Body of pancreas (tissue), 4 donors: ENCODE results near the gene FBXO28. TPM values are rescaled to one million over a fixed set of nuclear protein-coding genes. Genes with fewer than 3 reads are reported as not detected.

Source experiments
- ATAC-seq: fragments of 150-250 bp; one replicate; pipeline ENCODE4 v1.9.1; 2016
- DNase-seq, 4 donors: peaks; one replicate each; pipeline ENCODE4 v3.0.0-alpha.2; 2019
- H3K27ac ChIP-seq, 4 donors: fragments of 200-600 bp; sonication (generic); 1 replicate in 3 of 4; 2 replicates in 1 of 4; pipeline versions ENCODE4 v1.5.1 to v1.6.1; 2016 to 2019; ENCODE audit warnings: mild to moderate bottlenecking in 1 of 4, mixed read lengths in 1 of 4, moderate library complexity in 1 of 4
- H3K27me3 ChIP-seq, 2 donors: fragments of 200-600 bp; sonication (generic); one replicate each; pipeline ENCODE4 v1.6.0; 2016; ENCODE audit warnings: mild to moderate bottlenecking in 1 of 2
- H3K36me3 ChIP-seq, 2 donors: fragments of 200-600 bp; sonication (generic); replicated peaks in 1 of 2; 2 replicates each; pipeline ENCODE4 v1.5.1; 2016; ENCODE audit warnings: low read depth in 2 of 2; ENCODE audit not compliant: insufficient read depth in 1 of 2
- H3K4me1 ChIP-seq: fragments of 200-600 bp; sonication (generic); one replicate; pipeline ENCODE4 v1.6.0; 2016
- H3K4me3 ChIP-seq, 2 donors: fragments of 200-600 bp; sonication (generic); 1 replicate in 1 of 2; 2 replicates in 1 of 2; pipeline ENCODE4 v1.5.1; 2016 to 2019
- H3K9me3 ChIP-seq, 3 donors: fragments of 200-600 bp; sonication (generic); 1 replicate in 2 of 3; 2 replicates in 1 of 3; pipeline ENCODE4 v1.5.1; 2016
- POLR2A ChIP-seq, 3 donors: fragments of 450-650 bp; IDR thresholded peaks; one replicate each; pipeline ENCODE4 v1.6.1; 2016; ENCODE audit warnings: antibody characterized with exemption in 3 of 3, mild to moderate bottlenecking in 2 of 3
- WGBS, 2 donors: methylation state at CpG; one replicate each; pipeline ENCODE4 v1.1.5; 2017; 5-methylcytosine and 5-hydroxymethylcytosine counted together
- intact Hi-C: fragments of 100-400 bp; cut with DNase I; formaldehyde crosslinking; loops from one replicate; pipeline ENCODE4 v1.15.1; 2023
- total RNA-seq, 2 donors: library from RNA; depleted of rRNA; stranded (reverse); fragments of >200 nt; gene quantifications; one replicate each; pipeline ENCODE4 v1.1.0, GENCODE V29; 2016
- TF ChIP-seq, protein P1 (sequence below), 7 experiments: fragments of 450-650 bp in 4 of 7; fragments of 200-600 bp in 3 of 7; sonication (generic) in 3 of 7; IDR thresholded peaks; one replicate each; pipeline ENCODE4 v1.5.1; 2016 to 2019; ENCODE audit warnings: antibody characterized with exemption in 7 of 7

FBXO28 gene
- total RNA-seq, 2 donors from 2014 or later = 3.0 to 13.7 TPM

GRCh38 chr1:224183591-224184312 lies 69.8 kb downstream of the FBXO28 start:
- Histone ChIP-seq H3K27ac (peak overlapping the region; percentile 66 to 95 (median 86)), H3K4me3 (peak overlapping the region; percentile 18 to 87), H3K36me3 (no peaks in the 10 kb centered on the region), H3K9me3 (no peaks in the 10 kb centered on the region), H3K4me1 (peaks cover 25% of the 10 kb centered on the region), H3K27me3 (no peaks in the 10 kb centered on the region)
- ATAC-seq (peak; percentile 68), DNase-seq (peak; percentile 52 to 64 (median 54))
- 1 to 16% methylated on average over 12 to 36 of the region's 53 CpGs for WGBS, 2 donors
- intact Hi-C loops = loop anchor here (10.0 kb wide), 1 partner anchor 141 kb away; no protein-coding TSS in a partner anchor
- TF ChIP-seq, protein P1, sequence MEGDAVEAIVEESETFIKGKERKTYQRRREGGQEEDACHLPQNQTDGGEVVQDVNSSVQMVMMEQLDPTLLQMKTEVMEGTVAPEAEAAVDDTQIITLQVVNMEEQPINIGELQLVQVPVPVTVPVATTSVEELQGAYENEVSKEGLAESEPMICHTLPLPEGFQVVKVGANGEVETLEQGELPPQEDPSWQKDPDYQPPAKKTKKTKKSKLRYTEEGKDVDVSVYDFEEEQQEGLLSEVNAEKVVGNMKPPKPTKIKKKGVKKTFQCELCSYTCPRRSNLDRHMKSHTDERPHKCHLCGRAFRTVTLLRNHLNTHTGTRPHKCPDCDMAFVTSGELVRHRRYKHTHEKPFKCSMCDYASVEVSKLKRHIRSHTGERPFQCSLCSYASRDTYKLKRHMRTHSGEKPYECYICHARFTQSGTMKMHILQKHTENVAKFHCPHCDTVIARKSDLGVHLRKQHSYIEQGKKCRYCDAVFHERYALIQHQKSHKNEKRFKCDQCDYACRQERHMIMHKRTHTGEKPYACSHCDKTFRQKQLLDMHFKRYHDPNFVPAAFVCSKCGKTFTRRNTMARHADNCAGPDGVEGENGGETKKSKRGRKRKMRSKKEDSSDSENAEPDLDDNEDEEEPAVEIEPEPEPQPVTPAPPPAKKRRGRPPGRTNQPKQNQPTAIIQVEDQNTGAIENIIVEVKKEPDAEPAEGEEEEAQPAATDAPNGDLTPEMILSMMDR (IDR thresholded peaks at IDR 0.05) = no peak
- no peak for TF ChIP-seq POLR2A (IDR thresholded peaks at IDR 0.05)

GRCh38 chr1:224185208-224185607 lies 71.3 kb downstream of the FBXO28 start:
- DNase-seq = no peak
- Histone ChIP-seq H3K27ac (no peak overlapping the region), H3K4me1 (peaks cover 25% of the 10 kb centered on the region), H3K36me3 (no peaks in the 10 kb centered on the region), H3K9me3 (no peaks in the 10 kb centered on the region), H3K27me3 (no peaks in the 10 kb centered on the region), H3K4me3 (no peak overlapping the region)
- intact Hi-C loops = loop anchor here (10.0 kb wide), 1 partner anchor 140 kb away; no protein-coding TSS in a partner anchor
- TF ChIP-seq, protein P1 (IDR thresholded peaks at IDR 0.05) = no peak
- TF ChIP-seq POLR2A (IDR thresholded peaks at IDR 0.05) = no peak
- no peak for ATAC-seq
- WGBS, 2 donors = 92 to 97% methylated on average over 8 of the region's 8 CpGs

- 88 to 94% methylated on average over 2 of the region's 2 CpGs for WGBS, 2 donors
- no peaks in the 10 kb centered on the region for H3K9me3 ChIP-seq
- H3K4me3 ChIP-seq = no peak overlapping the region
- no peak overlapping the region for H3K27ac ChIP-seq
- intact Hi-C loops = loop anchor here (10.0 kb wide), 1 partner anchor 137 kb away; no protein-coding TSS in a partner anchor
- peaks cover 17% of the 10 kb centered on the region for H3K4me1 ChIP-seq
- H3K27me3 ChIP-seq = no peaks in the 10 kb centered on the region
- no peak for TF ChIP-seq POLR2A (IDR thresholded peaks at IDR 0.05)
- TF ChIP-seq, protein P1 (IDR thresholded peaks at IDR 0.05) = no peak
- ATAC-seq (no peak), DNase-seq (no peak)
- peaks cover 0 to 4% of the 10 kb centered on the region in 2 donors for H3K36me3 ChIP-seq
These were observed 74.4 kb downstream of the FBXO28 start for GRCh38 chr1:224188286-224188685.

DNA sequence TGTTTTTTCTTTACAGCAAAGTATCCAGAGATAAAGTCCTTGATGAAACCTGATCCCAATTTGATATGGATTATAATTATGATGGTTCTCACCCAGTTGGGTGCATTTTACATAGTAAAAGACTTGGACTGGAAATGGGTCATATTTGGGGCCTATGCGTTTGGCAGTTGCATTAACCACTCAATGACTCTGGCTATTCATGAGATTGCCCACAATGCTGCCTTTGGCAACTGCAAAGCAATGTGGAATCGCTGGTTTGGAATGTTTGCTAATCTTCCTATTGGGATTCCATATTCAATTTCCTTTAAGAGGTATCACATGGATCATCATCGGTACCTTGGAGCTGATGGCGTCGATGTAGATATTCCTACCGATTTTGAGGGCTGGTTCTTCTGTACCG lies 75.7 kb downstream of the FBXO28 start:
- H3K36me3 ChIP-seq = peaks cover 0 to 6% of the 10 kb centered on the region in 2 donors
- TF ChIP-seq, protein P1 (IDR thresholded peaks at IDR 0.05) = no peak
- no peak for TF ChIP-seq POLR2A (IDR thresholded peaks at IDR 0.05)
- ATAC-seq (no peak), DNase-seq (no peak)
- peaks cover 7% of the 10 kb centered on the region for H3K4me1 ChIP-seq
- 93 to 96% methylated on average over 7 of the region's 7 CpGs for WGBS, 2 donors
- intact Hi-C loops = loop anchor here (10.0 kb wide), 1 partner anchor 135 kb away; no protein-coding TSS in a partner anchor
- H3K27ac ChIP-seq = no peak overlapping the region
- no peaks in the 10 kb centered on the region for H3K27me3 ChIP-seq
- no peak overlapping the region for H3K4me3 ChIP-seq
- no peaks in the 10 kb centered on the region for H3K9me3 ChIP-seq
